T-helper 9 cell (primary cell): ENCODE results near the gene BGLAP.

Source experiments
- DNase-seq: peaks from one replicate; pipeline ENCODE4 v3.0.0-alpha.2; 2020

BGLAP gene

GRCh38 chr1:156228501-156228900 lies 13.5 kb upstream of the BGLAP start:
- no peak for DNase-seq

- DNase-seq: no peak
Observed at GRCh38 chr1:156229809-156230472, 12.0 kb upstream of the BGLAP start.

DNA sequence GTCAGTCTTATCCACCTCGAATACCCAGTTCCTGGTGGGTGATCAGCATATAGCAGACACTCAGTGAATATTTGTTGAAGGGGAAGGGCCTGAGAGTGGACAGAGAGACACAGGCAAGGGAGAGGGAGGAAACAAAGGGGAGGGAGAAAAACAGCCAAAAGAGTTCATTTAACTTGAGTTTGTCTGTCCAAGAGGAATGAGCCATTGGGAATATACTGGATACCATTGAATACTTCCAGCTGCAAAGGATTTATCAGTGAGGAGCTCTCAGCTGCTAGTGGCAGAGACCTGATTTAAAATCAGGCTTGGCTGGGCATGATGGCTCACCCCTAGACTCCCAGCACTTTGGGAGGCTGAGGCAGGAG lies 11.5 kb upstream of the BGLAP start:
- DNase-seq: no peak

- no peak for DNase-seq
Observed at GRCh38 chr1:156232201-156232894, 9.6 kb upstream of the BGLAP start.

- DNase-seq: no peak
Observed at GRCh38 chr1:156233426-156234127, 8.4 kb upstream of the BGLAP start.

DNA sequence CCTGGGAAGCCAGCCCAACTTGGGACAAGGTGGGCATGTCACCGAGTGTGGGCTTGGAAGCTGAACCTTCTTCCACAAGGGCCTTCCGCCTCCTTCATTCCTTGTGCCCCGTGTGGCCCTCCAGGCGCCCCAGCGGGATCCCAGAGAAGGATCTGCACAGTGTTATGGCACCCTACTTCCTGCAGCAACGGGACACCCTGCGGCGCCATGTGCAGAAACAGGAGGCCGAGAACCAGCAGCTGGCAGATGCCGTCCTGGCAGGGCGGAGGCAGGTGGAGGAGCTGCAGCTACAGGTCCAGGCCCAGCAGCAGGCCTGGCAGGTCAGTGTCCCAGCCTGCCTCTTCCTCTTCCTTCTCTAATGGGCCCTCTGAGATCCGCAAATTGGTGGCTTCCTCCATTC lies 5.8 kb upstream of the BGLAP start:
- DNase-seq: no peak

GRCh38 chr1:156238248-156238647 lies 3.7 kb upstream of the BGLAP start:
- DNase-seq: no peak

- no peak for DNase-seq
Observed at GRCh38 chr1:156241311-156241811, 623 bp upstream of the BGLAP start.

DNA sequence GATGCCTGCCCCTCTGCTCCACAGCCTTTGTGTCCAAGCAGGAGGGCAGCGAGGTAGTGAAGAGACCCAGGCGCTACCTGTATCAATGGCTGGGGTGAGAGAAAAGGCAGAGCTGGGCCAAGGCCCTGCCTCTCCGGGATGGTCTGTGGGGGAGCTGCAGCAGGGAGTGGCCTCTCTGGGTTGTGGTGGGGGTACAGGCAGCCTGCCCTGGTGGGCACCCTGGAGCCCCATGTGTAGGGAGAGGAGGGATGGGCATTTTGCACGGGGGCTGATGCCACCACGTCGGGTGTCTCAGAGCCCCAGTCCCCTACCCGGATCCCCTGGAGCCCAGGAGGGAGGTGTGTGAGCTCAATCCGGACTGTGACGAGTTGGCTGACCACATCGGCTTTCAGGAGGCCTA lies 754 bp downstream of the BGLAP start:
- no peak for DNase-seq

GRCh38 chr1:156244126-156244525 lies 2.1 kb downstream of the BGLAP start:
- no peak for DNase-seq

DNA sequence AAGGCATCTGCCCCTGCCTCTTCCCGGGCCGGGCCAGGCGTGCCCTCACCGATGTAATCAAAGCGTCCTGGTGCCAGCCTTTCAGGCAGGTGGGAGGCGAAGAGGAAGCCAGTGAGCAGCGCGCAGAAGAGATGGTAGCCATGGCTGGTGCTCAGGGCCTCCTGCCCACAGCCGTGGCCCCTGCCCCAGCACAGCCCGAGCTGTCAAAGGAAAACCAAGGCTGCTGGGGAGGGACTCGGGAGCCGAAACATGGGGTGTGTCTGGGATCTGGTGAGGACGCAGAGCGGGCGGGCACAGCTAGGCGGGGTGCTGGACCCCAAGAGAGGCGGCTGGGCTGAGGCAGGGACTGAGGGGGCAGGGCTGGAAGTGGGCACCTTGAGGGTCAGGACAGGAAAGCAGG lies 2.7 kb downstream of the BGLAP start:
- DNase-seq: no peak

DNA sequence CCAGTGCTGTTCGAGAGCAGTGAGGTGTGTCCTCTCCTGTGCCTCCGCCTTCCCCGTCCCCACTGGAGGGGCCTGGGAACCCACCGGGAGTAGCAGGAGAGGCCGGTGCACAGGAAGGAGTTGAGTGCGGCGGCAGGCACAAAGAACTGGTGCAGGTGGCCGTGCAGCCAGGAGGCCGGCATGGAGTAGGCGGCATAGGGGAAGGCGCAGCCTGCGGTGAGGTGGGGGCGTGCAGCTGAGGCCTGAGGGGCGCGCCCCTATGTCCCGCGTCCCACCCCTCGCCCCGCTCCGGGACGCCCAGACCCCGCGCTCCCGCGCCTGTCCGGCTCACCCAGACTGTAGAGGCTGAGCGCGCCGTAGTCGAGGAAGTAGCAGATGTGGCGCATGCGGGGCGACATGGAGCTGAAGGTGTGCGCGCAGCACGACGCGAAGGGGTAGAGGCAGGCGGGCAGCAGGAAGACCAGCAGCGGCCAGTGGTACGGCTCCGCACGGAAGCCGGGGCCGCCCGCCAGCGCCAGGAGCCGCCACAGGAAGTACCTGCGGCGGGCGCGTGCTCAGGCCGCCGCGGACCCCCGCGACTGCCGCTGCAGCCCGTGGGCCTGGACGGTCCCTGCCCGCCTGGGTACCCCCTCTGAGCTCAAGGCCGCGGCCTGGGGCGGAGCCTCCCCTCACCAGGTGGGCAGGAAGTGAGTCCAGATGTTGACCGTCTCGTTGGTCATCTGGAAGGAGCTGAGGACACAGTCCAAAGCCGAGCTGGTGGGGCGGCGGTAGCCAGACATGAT lies 3.7 kb downstream of the BGLAP start:
- DNase-seq: peak; percentile 17

- no peak for DNase-seq
Observed at GRCh38 chr1:156246241-156246780, 4.3 kb downstream of the BGLAP start.

DNA sequence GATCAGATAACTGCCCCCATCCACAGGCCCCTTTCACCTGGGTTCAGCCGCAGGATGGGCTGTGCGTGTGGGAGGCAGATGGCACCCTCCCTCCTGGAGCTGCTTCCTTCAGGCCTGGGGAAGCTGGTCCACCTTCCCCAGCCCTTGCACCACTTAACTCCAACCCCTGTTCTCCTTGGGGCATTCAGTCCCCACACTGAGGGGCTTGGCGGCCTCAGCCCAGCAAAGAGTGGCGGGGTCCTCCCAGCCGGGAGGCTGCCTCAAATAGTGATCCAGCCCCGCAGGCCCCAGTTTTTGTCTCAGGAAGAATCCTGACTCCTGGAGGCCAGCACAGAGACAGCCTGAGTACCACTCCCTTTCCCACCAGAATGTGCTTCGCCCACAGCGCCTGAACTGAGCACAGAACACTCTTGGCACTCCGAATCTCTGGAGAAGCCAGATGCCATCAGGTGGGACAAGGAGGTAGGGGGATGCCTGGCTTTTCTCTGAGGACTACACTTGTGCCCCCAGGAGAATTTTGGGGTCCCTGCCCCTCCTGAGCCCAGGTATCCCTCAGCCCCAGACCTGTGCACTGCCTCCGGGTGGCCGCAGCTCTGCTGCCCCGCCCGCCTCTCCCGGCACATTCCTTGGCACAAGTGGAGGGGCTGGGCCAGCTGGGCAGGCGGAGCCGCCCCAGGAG lies 4.9 kb downstream of the BGLAP start:
- DNase-seq: no peak

GRCh38 chr1:156247460-156248322 lies 5.7 kb downstream of the BGLAP start, which contains the start of gene PAQR6:
TSS of gene PAQR6 (minus strand) at chr1:156248056. CDS start at chr1:156246731, 1,325 bp downstream.
- DNase-seq: no peak

GRCh38 chr1:156248323-156248683 lies 6.3 kb downstream of the BGLAP start:
- DNase-seq: no peak

DNA sequence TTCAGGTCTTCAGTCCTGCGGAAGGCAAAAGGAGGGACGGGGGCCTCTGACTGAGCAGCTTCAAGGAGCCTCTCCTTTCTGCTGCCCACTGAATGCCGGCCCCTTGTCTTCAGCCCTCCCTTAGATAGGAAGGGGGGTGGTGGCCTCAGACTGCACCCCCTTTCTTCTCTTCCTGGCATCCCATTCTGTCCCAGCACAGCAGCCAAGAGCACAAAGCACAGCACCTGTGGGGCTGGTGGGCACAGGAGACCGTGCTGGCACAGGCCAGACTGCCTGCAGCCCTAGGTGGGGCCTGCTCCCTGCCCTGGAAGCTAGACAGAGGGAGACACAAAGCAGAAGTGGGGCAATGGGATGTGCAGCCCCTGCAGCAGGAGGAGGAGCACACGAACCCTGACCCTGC lies 7.6 kb downstream of the BGLAP start:
- no peak for DNase-seq

GRCh38 chr1:156251527-156251926 lies 9.5 kb downstream of the BGLAP start:
- DNase-seq: no peak

DNA sequence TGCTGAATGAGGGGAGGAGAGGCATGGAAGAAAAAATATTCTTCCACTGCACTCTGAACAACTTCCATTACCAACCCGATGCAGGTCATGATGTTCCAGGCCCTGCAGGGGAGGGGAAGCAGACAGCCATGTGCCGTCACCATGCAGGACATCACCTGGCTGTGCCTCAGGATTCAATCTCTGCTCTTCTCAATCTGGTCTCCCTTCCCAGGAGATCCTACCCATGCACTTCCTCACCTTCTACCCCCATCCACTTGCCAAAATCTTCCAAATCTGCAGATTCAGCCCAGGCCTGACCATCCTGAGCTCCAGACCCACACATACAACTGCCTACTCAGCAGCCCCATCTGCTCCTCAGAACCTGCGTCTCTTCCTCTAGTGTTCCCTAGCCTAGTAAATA lies 11.7 kb downstream of the BGLAP start:
- DNase-seq: no peak

- DNase-seq: no peak
Observed at GRCh38 chr1:156257711-156258110, 15.7 kb downstream of the BGLAP start.

- no peak for DNase-seq
Observed at GRCh38 chr1:156258859-156259258, 16.9 kb downstream of the BGLAP start.
